Endometrial microvascular endothelial cells (primary cell): Measurements from ENCODE around the gene ABL1. TPM values are rescaled to one million over a fixed set of nuclear protein-coding genes. Genes with fewer than 3 reads are reported as not detected.

Experiments
- in situ Hi-C: cut with HindIII; loops from 2 replicates; pipeline ENCODE4 v1.10.0; 2017; ENCODE audit warnings: low sequenced_read_pairs, low pct_unique_long_range_greater_than_20kb; ENCODE audit errors: inconsistent ontology term
- total RNA-seq: library from RNA; depleted of rRNA; stranded (reverse); fragments of >200 nt; gene quantifications from one replicate; pipeline ENCODE4 v1.2.3, GENCODE V29; 2015; ENCODE audit errors: inconsistent ontology term

Gene ABL1
- total RNA-seq, 1 donor from 2014 or later: 38.0 TPM

DNA sequence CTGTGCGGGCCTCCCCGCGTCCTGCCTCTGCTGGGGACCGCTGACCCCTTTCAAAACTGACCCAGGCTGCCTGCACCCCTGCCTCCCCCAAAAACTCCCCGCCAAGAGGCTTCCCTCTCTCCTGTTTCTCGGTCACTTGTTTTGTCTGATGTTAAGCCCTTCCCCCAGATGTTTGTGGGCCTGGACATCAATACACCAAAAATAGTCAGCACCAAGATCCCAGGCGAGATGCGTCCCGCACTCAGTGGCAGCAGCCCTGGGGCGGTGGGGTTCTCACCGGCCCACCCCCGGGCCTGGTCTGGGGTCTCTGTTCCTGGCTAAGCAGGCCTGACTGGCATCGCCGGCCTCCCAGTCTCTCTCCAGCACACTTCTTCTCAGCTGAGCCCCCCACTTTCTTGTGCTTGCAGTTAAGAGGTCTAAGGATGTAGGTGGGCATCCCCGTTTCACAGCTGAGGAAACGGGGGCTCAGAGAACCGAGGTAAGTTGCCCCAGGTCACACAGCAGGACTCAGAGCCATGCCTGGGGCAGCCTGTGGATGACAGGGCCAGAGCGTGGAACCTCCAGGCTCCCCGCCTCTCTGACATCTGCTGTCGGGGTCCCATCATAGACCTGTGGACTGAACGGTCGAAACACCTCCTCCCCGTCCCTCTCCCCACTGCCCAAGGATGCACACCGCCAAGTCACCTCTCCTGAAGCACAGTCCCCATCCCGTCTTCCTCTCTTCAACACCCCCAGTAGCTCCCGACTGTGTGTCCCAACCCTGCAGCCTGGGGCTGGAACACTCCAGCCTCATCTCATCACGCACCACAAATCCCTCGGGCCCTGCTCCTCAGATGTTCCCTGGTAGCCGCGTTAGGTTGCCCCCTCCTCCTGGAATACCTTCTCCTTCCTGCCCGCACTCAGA is 87.2 kb downstream of the ABL1 start:
- in situ Hi-C loops: no loop called here

DNA sequence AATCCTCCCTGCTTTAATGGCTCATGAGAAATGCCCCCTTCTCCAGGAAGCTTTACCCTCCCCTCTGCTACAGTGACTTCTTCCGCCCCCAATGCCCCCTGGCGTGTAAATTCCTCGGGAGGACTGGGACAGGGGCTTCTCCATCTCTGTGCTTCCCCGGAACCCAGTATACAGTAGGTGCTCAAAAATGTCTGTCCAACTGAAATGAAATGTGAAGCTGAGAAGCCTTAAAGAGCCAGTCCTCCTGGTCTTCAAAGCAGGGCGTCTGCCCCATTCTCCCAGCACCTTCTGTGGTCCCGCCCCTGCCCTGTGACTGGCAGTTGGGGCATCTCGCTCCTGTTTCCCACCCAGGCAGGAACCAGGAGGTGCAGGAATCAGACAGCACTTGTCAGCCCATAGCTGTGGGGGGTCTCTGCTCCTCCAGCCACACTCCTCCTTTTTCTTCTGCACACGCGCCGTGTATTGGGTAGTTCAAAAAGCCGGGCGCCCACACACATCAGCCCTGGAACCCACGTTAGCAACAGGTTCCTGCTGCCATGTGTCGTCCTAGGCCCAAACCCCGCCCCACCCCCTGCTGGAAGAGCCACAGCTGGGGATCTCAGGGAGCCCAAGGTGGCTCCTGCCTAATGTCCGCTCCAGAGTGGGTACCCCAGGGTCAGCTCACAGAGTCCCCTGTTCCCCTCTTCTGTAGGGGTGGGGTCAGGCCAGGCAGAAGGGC is 88.0 kb downstream of the ABL1 start:
- in situ Hi-C loops: no loop called here

DNA sequence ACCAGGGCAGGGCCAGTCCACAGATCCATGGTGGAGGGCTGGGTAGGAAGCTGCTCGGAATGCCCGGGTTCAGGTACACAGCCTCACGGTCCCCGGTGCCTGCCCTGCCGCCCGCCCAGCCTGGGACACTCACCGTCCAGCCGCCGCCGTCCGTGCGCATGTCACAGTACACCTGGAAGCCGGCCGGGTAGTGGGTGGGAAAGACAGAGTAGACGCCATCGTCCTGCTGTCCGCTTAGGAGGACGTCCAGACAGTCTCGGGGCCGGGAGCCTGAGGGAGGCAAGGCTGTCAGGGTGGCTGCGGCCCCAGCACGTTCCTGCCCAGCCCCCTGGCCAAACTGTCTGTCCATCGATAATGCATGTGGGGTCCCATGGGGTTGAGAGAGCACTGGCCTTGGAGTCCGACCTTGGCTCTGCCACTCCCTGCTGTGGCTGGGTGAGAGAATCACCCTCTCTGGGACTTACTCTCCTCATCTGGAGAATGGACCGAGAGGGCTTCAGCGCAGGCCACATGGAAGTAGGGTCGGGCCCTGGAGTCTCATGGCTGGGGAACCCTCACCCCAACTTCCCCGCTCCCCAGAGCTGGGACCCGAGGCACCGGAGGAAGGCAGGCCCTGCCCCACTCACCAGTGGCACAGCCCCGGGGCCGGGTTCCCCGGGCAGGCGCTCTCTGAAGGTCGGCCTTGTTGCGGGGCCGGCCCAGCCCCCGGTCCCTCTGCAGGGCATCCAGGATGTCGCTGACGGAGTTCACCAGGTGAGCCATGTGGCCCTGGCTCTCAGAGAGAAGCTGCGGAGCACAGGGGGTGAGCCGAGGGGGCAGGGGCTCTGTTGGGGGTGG is 88.8 kb downstream of the ABL1 start:
- in situ Hi-C loops: no loop called here

DNA sequence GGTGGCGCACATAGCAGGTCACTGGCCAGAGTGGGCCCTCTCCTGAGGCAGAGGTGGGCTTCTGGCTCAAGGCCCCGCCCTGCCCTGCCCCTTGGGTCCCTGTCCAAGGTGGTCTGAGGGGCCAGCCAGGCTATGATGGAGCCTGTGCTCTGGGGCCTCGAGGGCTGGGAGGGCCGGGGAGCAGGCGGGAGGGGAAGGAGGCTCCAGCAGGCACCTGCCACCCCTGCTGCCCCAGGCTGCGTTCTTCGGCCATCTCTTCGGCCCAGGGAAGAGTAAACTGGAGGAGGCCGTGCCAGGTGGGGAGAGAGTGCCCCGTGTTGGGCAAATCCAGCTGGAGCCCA is 89.4 kb downstream of the ABL1 start:
- in situ Hi-C loops: no loop called here

DNA sequence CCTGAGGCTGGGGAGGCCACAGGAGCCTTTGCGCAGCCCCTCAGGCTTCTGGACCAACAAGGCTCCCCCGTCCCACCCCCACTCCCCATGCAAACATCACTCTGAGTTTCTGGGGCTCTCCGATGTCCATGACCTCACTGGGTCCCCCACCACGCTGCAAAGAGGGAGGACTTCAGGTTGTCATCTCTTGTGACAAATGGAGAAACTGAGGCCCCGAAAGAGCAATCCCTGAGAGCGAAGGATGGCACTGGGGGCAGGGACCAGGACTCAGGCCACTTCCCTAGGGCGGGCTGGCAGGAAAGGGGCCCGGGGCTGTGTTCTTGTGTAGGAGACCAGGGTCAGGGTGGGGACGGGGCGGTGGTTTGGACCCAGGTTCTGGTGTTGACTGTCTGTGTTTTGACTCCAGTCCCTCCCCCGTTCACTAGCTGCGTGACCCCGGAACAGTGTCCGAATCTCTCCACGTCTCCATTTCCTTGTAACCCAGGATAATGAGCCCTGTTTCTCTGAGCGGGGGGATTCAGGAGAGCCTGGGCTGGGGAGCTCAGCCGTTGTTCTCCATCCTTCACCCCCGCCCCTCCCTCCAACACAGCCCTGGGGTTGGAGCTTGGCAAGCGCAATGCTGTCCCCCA is 90.1 kb downstream of the ABL1 start:
- in situ Hi-C loops: no loop called here

DNA sequence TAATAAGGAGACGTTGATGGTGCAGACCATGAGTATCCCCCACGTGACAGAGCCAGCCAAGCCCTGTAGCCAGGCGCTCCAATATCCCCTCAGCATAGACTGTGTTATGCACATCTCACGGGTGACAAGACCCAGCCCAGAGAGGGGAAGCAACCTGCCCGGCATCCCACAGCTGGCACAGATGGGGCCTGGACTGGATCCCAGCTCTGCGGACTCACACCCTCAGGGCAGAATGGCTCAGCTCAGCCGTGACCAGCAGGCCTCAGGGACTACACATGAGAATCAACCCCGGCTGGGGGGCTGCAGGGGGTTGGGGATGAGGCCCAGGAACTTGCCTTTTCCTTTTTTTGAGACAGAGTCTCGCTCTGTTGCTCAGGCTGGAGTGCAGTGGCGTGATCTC is 92.3 kb downstream of the ABL1 start:
- in situ Hi-C loops: no loop called here

DNA sequence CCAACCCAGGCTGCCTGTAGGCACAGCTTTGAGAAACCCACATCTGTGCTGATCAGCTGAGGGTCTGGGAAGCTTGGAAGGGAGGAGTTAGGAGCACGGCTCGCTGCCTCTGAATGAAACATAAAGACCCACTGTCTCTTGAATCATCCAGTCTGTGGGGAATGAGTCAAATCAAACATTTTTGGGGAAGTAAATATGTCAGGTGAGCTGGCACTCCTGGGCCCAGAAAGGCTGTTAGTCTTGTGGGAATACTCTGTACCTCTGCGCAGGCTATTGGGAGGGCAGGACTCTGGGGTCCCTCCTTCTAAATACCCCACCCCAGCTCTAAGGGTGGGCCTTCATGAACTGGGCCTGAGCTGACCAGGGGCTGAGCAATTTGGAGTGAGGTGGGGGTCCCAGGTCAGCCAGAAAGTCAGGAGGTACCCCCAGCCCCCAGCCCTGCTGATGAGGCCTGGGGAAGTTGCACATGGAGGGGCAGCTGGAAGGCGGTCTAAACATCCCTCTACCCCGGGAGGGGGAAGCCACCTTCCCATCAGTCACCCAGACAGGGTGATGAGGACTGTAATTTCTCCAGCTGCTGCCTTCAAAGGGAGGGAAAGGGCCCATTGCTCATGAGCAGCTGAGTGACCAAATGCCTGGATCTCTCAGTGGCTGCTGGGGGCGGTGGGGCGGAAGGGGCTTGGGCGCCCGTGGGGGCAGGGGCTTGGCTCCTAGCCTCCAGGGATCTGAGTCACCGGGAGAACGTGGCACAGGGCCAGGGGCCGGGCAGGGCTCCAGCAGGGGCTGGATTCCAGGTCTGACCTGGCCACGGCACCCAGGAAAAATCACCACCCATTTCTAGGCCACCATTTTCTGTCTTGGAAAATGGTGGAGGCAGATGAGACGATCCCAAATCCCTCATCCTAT is 93.2 kb downstream of the ABL1 start:
- in situ Hi-C loops: no loop called here

DNA sequence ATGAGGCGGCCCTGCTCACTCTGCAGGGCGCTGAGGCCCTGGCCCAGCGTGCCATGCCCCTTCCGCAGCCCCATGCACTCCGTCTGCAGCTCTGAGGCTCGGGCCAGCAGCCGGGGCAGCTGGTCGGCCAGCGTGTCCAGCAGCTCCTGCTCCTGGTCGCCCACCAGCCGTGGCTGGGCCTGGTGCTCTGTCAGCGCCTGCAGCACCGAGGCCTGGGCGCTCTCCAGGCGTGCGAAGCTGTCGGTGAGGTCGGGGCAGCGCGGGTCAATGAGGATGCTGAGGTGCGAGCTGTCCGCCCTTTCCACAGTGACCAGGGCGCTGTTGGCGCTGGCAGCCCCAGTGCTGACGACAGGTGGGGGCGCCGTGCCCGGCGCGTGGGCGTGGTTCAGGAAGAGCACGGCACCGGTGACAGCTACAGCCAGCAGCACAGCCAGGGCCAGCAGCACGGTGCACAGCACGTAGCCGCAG is 94.6 kb downstream of the ABL1 start:
- in situ Hi-C loops: no loop called here

DNA sequence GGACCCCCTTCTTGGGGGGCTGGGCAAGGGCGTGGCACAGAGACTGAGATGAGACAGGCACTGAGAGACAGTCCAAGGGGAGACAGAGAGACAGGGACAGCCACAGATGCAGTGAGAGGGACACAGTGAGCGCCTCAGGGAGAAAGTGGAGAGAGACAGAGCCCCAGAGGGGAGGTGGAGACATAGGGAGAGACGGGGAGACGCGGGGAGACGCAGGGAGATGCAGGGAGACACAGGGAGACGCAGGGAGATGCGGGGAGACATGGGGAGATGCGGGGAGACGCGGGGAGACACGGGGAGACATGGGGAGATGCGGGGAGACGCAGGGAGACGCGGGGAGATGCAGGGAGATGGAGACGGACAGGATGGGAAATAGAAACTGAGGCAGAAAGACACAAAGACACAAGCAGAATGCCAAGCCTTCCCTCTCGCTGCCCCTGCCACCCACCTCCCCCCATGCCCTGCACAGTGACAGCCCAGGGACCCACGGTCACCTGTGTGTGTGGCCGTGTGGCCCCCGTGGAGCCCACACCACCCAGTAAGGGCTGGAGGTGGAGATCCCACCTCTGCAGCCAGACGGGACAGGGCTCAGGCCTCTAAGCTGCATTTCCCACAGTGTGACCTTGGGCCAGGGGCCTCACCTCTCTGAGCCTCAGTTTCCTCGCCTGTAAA is 95.2 kb downstream of the ABL1 start:
- in situ Hi-C loops: no loop called here

DNA sequence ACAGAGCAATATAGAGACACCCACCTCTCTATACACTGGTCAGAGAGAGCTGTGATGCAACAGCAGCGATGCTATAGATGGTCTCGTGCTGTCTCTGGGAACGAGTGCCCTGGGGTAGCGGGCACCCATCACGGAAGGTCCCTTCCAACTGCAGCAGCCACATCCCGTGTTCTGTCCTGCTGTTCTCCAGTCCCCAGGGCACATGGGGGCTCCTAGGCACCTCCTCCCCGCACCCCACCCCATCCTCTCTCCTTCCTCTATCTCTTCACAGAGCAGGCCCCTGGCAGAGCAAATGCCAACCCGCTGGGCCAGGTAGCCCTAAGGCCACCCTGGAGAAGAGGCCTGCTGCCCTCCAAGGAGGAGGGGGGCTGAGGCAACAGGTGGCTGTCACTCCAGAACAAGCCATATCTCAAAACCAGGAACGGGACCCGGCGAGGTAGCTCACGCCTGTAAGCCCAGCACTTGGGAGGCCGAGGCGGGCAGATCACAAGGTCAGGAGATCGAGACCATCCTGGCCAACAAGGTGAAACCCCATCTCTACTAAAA is 95.8 kb downstream of the ABL1 start:
- in situ Hi-C loops: no loop called here

DNA sequence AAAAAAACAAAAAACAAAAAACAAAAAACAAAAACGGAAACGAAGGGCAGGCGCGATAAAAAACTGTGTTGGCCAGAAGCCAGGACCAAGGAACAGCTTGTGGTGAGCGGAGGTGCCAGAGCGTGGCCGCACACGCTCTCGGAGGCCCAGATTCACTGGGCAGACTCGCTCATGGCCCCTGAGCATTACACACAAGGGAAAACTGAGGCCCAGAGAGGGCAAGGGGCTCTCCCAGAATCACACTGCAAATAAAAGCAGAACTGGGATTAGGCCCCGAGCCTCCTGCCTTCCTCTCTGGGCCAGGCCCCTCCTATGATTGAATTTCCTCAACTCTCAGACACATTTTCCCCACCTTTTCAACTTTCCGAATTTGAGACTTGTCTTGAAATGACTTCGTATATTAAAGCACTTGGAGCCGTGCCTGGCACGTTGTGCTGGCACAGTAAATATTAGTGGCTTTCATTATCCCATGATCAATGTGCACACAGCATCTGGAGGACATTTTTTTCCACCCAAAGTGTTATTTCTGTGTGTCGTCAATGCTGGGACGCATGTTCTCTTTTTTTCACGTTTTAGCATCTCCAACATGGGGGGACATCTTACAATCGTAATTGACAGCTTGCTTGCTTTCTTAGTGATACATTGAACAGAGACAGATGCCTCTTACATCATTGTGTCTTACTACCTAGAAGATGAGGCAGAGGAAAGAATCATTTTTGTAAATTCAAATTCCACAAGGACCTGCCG is 96.6 kb downstream of the ABL1 start:
- in situ Hi-C loops: no loop called here

DNA sequence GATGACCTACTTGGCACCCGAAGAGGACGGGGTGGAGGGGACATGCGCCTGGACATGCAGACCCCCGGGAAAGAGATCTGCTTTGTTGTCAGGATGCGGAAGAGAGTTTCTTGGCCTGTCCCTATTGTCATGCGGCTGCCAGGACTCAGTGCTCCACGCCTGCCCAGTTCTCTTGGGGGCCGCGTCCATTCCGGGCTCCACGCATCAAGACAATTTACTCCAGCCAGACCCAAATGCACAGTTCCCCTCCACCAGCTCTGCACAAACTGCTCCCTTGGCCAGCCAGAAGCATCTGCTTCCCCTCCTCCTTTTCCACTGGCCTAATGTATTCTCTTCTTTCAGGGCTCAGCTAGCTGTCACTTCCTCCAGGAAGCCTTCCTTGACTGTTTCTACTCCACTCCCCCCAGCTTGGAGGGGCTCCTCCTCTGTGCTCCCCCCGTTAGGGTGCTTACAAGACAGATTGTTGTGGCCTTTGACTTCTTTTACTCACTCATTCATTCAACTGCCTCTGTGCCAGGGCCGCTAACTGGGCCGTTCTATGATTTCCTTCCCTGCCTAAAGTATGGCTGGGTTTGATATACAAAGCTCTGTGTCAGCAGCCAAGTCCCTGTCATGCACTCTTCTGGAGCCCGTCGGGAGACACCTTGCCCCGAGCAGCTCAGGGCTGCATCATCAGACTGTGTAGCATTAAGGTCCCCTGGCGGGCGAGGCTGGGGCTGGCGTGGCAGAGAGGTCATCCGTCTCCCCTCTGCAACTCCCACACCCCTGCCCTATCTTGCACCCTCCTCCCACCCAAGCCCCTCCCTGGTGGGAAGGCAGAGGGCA is 97.4 kb downstream of the ABL1 start:
- in situ Hi-C loops: no loop called here

DNA sequence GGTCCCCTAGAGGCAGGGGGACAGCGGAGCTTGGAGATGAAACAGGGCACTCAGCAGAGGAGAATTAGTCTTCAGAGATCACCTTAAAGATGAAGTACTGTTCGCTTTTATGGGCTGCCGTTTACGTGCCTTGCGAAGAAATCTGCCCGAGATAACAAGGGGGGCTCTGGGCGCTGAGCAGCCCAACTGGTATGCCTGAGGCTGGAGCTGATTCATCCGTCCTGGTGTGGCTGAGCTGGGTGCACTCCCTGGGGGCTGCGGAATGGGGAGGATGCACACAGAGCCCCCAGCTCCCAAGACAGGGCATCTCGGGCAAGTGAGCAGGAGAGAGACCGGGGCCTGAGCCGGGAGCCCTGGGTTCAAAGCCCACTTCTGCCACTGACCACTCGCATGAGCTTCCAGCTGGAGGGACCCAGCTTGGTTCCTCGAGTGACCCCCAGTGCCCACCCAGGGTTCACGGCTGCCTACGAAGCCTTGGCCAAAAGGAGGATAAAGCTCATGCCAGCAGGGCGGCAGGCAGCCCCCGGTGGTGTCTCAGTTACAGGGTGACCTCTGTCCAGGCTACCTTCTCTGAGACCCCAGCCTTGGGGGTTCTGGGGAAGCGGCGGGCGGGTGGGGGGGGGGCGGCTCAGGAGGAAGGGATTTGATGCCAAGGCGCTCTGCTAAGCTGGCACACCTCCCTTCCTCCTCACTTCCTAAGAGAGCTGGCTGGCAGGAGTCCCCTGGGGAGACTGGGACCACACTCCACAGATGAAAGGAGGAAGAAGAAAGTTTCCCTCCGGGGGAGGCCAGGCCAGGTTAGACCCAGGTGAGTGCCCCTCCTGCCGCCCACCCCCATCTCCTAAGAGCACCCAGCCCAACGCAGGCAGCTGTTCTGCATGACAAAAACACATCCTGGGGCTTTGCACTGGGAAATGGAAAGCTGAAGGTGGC is 98.3 kb downstream of the ABL1 start:
- in situ Hi-C loops: no loop called here

DNA sequence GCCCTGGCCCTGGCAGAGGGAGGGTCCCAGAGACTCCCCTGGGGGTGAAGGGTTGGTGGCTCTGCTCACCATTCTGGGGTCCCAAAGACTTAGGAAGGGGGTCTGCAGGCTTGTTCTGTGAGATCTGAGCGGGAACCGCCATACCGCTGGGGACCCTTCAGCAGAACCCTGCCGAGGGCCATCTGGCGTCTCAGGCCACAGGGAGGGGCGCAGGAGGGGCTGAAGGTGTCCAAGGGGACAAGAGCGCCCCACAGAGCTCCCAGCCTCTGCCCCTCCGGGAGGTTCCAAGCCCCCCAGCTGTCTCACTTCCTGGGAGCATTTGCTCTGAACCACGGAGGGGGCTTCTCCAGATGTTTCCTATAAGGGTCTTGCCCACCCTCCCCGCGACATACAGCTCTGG is 99.2 kb downstream of the ABL1 start:
- in situ Hi-C loops: no loop called here
